Thoracic aorta endothelial cell (primary cell): ENCODE measurements around the gene LDB1. TPM values are rescaled to one million over a fixed set of nuclear protein-coding genes. Genes with fewer than 3 reads are reported as not detected.

Experiments
- small RNA-seq: library from RNA; depleted of rRNA; stranded (forward); fragments of <200 nt; gene quantifications from one replicate; pipeline ENCODE3, GENCODE V24; 2012
- total RNA-seq: library from RNA; depleted of rRNA; stranded (reverse); fragments of >200 nt; gene quantifications from 2 replicates; pipeline ENCODE4 v1.2.3, GENCODE V29; 2012

Gene LDB1
- 41.7 and 57.3 TPM in 2 replicates for total RNA-seq

GRCh38 chr10:102120142-102120990 lies at the start of gene LDB1:
TSS of gene LDB1 (minus strand) at chr10:102120368. CDS start at chr10:102120110, 258 bp downstream.

DNA sequence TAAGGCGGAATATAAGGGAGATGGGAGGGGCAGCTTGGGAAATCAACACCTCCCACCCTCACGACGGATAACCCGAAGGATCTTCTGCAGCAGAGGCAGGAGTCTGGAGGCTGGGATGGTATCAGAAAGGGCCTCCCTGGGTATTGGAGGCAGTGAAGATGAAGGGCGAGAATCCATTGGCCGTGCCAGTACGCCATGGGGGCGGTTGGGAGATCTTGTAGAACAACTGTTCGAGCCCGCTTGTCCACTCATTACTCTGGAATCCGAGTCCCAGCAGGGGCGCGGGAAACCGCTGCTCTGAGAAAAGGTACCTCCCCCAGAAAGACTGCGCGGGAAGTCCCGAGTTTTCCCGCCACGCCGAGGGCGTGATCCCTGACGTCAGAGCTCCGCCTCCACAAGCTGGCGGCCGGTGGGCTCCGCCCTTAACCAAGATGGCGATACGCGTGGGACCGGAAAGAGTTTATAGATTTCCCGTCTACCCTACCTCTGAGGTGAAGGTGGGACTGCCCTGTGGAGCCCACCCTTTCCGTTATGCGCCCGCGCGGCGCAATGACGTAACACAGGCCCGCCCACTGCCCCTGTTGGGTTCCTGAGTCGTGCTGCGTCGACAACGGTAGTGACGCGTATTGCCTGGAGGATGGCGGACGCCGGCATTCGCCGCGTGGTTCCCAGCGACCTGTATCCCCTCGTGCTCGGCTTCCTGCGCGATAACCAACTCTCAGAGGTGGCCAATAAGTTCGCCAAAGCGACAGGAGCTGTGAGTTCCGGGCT lies 31.8 kb upstream of the LDB1 start, which contains the start of gene NOLC1:
Gene NOLC1 (plus strand): TSS at position 616 of the 771 bp plus-strand sequence. CDS start 22 bp downstream, at position 638.

DNA sequence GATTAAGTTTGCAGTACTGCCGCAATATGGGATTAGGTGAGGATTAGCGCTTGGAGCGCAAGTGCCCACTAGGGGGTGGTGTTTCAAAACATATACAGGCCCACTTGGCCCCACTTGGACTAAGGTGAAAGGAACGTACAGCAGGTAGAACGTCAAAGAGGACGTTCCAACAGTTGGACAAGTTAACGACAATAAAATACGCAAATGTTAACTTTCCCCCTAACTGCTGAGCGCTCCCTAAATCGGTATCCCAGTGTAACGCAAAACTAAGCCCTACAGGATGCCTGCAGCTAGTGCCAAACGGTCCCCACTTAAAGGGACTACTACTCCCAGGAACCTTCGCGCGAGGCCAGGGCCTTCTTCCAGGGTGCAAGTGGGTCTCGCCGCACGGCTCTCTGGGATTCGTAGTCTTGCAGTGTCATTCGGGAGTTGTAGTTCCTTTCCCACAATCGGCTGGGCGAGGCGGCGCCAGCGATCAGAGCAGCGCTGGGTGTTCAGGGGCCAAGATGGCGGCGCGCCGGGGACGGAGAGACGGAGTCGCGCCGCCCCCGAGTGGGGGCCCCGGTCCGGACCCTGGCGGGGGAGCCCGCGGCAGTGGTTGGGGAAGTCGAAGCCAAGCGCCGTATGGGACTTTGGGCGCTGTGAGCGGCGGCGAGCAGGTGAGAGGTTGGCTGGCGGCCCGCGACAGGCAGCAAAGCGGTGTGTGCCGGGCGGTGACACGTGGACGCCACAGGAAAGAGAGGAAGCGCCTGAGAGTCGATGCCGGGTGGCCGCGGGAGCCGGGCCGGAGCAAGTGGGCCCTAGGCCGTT lies 12.6 kb upstream of the LDB1 start, which contains the start of gene PPRC1:
Gene PPRC1 (plus strand): TSS at position 478 of the 810 bp plus-strand sequence. CDS start 29 bp downstream, at position 507.

DNA sequence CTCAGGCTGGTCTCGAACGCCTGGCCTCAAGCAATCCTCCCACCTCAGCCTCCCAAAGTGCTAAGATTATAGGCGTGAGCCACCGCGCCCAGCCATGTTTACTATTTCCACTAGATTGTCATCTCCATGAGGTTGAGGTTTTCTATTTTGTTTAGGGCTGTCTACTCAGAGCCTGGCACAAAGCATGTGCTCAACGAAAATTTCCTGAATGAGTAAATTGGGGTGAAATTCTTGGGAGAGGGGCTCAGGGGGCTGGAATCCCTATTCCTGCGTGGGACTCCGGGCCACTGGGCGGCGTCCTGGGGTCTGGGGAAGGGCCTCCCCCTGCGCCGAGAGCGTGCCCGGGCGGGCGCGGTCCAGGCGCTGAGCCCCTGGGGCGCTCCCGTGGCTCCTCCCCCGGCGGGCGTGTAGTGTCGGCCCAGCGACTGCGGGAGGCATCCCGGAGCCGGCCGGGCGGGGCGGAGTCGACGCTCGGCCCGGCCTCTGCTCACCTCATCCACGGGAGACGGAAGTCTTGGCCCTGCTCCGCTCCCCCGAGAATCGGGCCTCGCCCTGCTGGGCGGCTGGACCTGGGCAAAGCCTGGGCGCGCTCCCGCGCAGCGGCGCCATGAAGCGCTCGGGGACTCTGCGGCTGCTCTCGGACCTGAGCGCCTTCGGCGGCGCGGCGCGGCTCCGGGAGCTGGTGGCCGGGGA lies 55.2 kb downstream of the LDB1 start, which contains the start of gene HPS6:
Gene HPS6 (plus strand): TSS at position 482 of the 693 bp plus-strand sequence. CDS start 126 bp downstream, at position 608.

Small RNA genes within 50 kb of the gene (small RNA-seq; reads per million reads assigned to genes)
- gene AL500527.1: not detected
- not detected for gene AL500527.2

Other genes with a start within 250 kb of the LDB1 start
- 10.8 and 11.1 TPM in 2 replicates for gene ARMH3, start 64.2 kb downstream of the LDB1 start, total RNA-seq
- 24.2 and 33.4 TPM in 2 replicates for gene HPS6, start 55.0 kb downstream of the LDB1 start, total RNA-seq
- gene PPRC1, start 12.7 kb upstream of the LDB1 start, total RNA-seq: 28.0 and 28.6 TPM in 2 replicates
- gene NOLC1, start 32.0 kb upstream of the LDB1 start, total RNA-seq: 75.4 and 76.1 TPM in 2 replicates
- gene ELOVL3, start 105.9 kb upstream of the LDB1 start, total RNA-seq: not detected in 2 replicates
- not detected in 2 replicates for gene PITX3, start 121.1 kb upstream of the LDB1 start, total RNA-seq
- gene GBF1, start 125.2 kb upstream of the LDB1 start, total RNA-seq: 54.9 and 55.9 TPM in 2 replicates